ENCODE results near the gene PDZD2.

DNA sequence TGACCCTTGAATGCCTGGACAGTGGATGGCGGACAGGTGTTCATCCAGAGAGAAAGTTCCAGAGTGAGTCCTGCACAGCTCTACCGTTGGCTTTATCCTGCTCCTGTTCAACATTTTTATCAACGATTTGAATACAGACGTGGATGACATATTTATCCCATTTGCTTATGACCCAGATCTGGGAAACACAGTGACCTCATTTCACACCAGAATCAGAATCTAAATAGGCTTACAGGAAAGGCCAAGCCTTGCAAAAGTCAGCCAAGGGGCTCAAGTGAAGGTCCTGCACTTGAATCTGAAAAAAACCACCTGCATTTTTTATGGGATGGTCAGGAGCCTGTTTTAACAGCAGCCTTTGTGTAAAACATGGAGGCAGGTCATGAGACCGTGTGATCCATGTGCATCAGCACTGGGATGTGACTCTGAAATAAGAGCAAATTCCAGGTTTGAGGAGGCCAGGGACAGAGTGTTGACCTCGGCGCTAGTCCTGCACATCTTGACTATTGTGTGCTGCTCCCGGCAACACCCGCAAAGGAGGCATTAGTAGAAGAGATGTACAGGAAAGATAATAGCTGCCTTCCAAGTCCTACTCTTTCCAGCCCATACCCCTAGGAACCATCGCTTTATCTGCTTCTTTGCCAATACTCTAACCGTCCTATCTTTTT is 18.5 kb downstream of the PDZD2 start:
- TF ChIP-seq, protein P1, sequence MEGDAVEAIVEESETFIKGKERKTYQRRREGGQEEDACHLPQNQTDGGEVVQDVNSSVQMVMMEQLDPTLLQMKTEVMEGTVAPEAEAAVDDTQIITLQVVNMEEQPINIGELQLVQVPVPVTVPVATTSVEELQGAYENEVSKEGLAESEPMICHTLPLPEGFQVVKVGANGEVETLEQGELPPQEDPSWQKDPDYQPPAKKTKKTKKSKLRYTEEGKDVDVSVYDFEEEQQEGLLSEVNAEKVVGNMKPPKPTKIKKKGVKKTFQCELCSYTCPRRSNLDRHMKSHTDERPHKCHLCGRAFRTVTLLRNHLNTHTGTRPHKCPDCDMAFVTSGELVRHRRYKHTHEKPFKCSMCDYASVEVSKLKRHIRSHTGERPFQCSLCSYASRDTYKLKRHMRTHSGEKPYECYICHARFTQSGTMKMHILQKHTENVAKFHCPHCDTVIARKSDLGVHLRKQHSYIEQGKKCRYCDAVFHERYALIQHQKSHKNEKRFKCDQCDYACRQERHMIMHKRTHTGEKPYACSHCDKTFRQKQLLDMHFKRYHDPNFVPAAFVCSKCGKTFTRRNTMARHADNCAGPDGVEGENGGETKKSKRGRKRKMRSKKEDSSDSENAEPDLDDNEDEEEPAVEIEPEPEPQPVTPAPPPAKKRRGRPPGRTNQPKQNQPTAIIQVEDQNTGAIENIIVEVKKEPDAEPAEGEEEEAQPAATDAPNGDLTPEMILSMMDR (IDR thresholded peaks at IDR 0.05) = no peak
- TF ChIP-seq POLR2AphosphoS5 (IDR thresholded peaks at IDR 0.05) (no peak), POLR2A (IDR thresholded peaks at IDR 0.05; ENCODE audit: low read depth) (no peak), EP300 (IDR thresholded peaks at IDR 0.05) (no peak)

Data from esophagus muscularis mucosa (tissue), 4 donors.